Neural cell (in vitro differentiated cells): Measurements from ENCODE around the gene ROBO1. TPM values are rescaled to one million over a fixed set of nuclear protein-coding genes. Genes with fewer than 3 reads are reported as not detected.

Source experiments
- H2AFZ ChIP-seq: fragments of 200-600, 300-800 bp; sonication (generic), shearing (Covaris generic); 2 replicates; pipeline ENCODE4 v1.6.0; 2014; ENCODE audit warnings: low read depth, mild to moderate bottlenecking, antibody characterized with exemption, low read length, moderate library complexity
- H3F3A ChIP-seq: fragments of 200-600 bp; shearing (Covaris generic); 2 replicates; pipeline ENCODE4 v1.6.1; 2016; ENCODE audit warnings: mild to moderate bottlenecking, moderate library complexity, mixed read lengths, antibody characterized with exemption, low read length; ENCODE audit not compliant: insufficient read depth, poor library complexity, severe bottlenecking
- H3K27ac ChIP-seq: fragments of 200-600, 300-800 bp; sonication (generic), shearing (Covaris generic); 2 replicates; pipeline ENCODE4 v1.5.1; 2014; ENCODE audit warnings: mild to moderate bottlenecking, low read length, moderate library complexity
- H3K27me3 ChIP-seq: fragments of 300-800, 200-600 bp; sonication (generic), shearing (Covaris generic); 2 replicates; pipeline ENCODE4 v1.6.0; 2014; ENCODE audit warnings: mild to moderate bottlenecking, low read depth, low read length, moderate library complexity; ENCODE audit not compliant: insufficient read depth
- H3K36me3 ChIP-seq: fragments of 300-800, 200-600 bp; sonication (generic), shearing (Covaris generic); 2 replicates; pipeline ENCODE4 v1.5.1; 2014; ENCODE audit warnings: mild to moderate bottlenecking, antibody characterized with exemption, low read length, moderate library complexity; ENCODE audit not compliant: insufficient read depth
- H3K4me2 ChIP-seq: fragments of 300-800, 200-600 bp; sonication (generic), shearing (Covaris generic); 2 replicates; pipeline ENCODE4 v1.6.0; 2014; ENCODE audit warnings: mild to moderate bottlenecking, low read length
- H3K4me3 ChIP-seq: fragments of 300-800, 200-600 bp; sonication (generic), shearing (Covaris generic); 2 replicates; pipeline ENCODE4 v1.5.1; 2014; ENCODE audit warnings: mild to moderate bottlenecking, low read length, moderate library complexity
- H3K79me2 ChIP-seq: fragments of 200-600 bp; shearing (Covaris generic); replicated peaks from 2 replicates; pipeline ENCODE4 v1.6.0; 2014; ENCODE audit warnings: mild to moderate bottlenecking, low read length, moderate library complexity; ENCODE audit not compliant: insufficient read depth
- H3K9ac ChIP-seq: fragments of 300-800, 200-600 bp; sonication (generic), shearing (Covaris generic); 2 replicates; pipeline ENCODE4 v1.6.1; 2016; ENCODE audit warnings: mild to moderate bottlenecking, low read length, mixed read lengths
- H3K9me2 ChIP-seq: fragments of 200-600 bp; shearing (Covaris generic); 2 replicates; pipeline ENCODE4 v1.6.1; 2016; ENCODE audit warnings: mild to moderate bottlenecking, low read length, mixed read lengths; ENCODE audit not compliant: insufficient read depth
- H3K9me3 ChIP-seq: fragments of 200-600, 300-800 bp; sonication (generic), shearing (Covaris generic); 2 replicates; pipeline ENCODE4 v1.6.1; 2016; ENCODE audit warnings: mild to moderate bottlenecking, mixed run types, low read length, moderate library complexity, mixed read lengths
- H4K20me1 ChIP-seq: fragments of 200-600 bp; shearing (Covaris generic); 2 replicates; pipeline ENCODE4 v1.6.1; 2016; ENCODE audit warnings: mild to moderate bottlenecking, mixed run types; ENCODE audit not compliant: insufficient read depth
- CTCF ChIP-seq: fragments of 450-650 bp; IDR thresholded peaks from 2 replicates; pipeline ENCODE4 v1.5.1; 2014; ENCODE audit warnings: antibody characterized with exemption, mild to moderate bottlenecking, moderate library complexity; ENCODE audit not compliant: poor library complexity, severe bottlenecking
- EP300 ChIP-seq: fragments of 450-650 bp; conservative IDR thresholded peaks from 2 replicates; pipeline ENCODE4 v1.6.1; 2014; ENCODE audit warnings: antibody characterized with exemption, mild to moderate bottlenecking, moderate library complexity; ENCODE audit not compliant: poor library complexity, severe bottlenecking
- EZH2 ChIP-seq: fragments of 200-600, 300-800 bp; shearing (Covaris generic), sonication (generic); IDR thresholded peaks from 2 replicates; pipeline ENCODE4 v1.6.1; 2014; ENCODE audit warnings: antibody characterized with exemption, low read length, borderline replicate concordance, mild to moderate bottlenecking; ENCODE audit not compliant: insufficient read depth, poor library complexity, severe bottlenecking
- MXI1 ChIP-seq: fragments of 450-650 bp; conservative IDR thresholded peaks from 2 replicates; pipeline ENCODE4 v1.6.1; 2014; ENCODE audit warnings: antibody characterized with exemption, mild to moderate bottlenecking; ENCODE audit not compliant: poor library complexity, severe bottlenecking
- POLR2AphosphoS5 ChIP-seq: IDR thresholded peaks from 2 replicates; pipeline ENCODE4 v1.6.1; 2012
- RAD21 ChIP-seq: fragments of 450-650 bp; conservative IDR thresholded peaks from 2 replicates; pipeline ENCODE4 v1.6.1; 2014; ENCODE audit warnings: antibody characterized with exemption, mild to moderate bottlenecking, moderate library complexity
- SMC3 ChIP-seq: fragments of 450-650 bp; conservative IDR thresholded peaks from 2 replicates; pipeline ENCODE4 v1.6.1; 2014; ENCODE audit warnings: antibody characterized with exemption, mild to moderate bottlenecking, moderate library complexity; ENCODE audit not compliant: poor library complexity
- TAF1 ChIP-seq: IDR thresholded peaks from 2 replicates; pipeline ENCODE4 v1.6.1; 2012; ENCODE audit warnings: low read depth
- polyA plus RNA-seq: library from polyadenylated mRNA; depleted of rRNA; stranded (reverse); fragments of >200 nt; gene quantifications from 2 replicates; pipeline ENCODE4 v1.2.3, GENCODE V29; 2014
- TF ChIP-seq, protein P1 (sequence below): IDR thresholded peaks from 2 replicates; pipeline ENCODE4 v1.6.1; 2012; ENCODE audit warnings: borderline replicate concordance

Gene ROBO1
- polyA plus RNA-seq, 1 donor from 2014 or later: 183 TPM

- no peaks in the 10 kb centered on the region for H3K9me3 ChIP-seq
- H3K9me2 ChIP-seq: no peaks in the 10 kb centered on the region
- no peak overlapping the region for H3K27ac ChIP-seq
- no peaks in the 10 kb centered on the region for H3K27me3 ChIP-seq
- H3K79me2 ChIP-seq: peaks cover 42% of the 10 kb centered on the region
- H3F3A ChIP-seq: no peaks in the 10 kb centered on the region
- no peak overlapping the region for H3K4me2 ChIP-seq
- no peak overlapping the region for H3K9ac ChIP-seq
- no peaks in the 10 kb centered on the region for H3K36me3 ChIP-seq
- TF ChIP-seq, protein P1, sequence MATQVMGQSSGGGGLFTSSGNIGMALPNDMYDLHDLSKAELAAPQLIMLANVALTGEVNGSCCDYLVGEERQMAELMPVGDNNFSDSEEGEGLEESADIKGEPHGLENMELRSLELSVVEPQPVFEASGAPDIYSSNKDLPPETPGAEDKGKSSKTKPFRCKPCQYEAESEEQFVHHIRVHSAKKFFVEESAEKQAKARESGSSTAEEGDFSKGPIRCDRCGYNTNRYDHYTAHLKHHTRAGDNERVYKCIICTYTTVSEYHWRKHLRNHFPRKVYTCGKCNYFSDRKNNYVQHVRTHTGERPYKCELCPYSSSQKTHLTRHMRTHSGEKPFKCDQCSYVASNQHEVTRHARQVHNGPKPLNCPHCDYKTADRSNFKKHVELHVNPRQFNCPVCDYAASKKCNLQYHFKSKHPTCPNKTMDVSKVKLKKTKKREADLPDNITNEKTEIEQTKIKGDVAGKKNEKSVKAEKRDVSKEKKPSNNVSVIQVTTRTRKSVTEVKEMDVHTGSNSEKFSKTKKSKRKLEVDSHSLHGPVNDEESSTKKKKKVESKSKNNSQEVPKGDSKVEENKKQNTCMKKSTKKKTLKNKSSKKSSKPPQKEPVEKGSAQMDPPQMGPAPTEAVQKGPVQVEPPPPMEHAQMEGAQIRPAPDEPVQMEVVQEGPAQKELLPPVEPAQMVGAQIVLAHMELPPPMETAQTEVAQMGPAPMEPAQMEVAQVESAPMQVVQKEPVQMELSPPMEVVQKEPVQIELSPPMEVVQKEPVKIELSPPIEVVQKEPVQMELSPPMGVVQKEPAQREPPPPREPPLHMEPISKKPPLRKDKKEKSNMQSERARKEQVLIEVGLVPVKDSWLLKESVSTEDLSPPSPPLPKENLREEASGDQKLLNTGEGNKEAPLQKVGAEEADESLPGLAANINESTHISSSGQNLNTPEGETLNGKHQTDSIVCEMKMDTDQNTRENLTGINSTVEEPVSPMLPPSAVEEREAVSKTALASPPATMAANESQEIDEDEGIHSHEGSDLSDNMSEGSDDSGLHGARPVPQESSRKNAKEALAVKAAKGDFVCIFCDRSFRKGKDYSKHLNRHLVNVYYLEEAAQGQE: no peak
- TF ChIP-seq EZH2 (no peak), CTCF (no peak), RAD21 (no peak), SMC3 (no peak), EP300 (no peak), MXI1 (no peak), TAF1 (no peak), POLR2AphosphoS5 (no peak)
- no peak overlapping the region for H2AFZ ChIP-seq
- H4K20me1 ChIP-seq: no peaks in the 10 kb centered on the region
- H3K4me3 ChIP-seq: no peak overlapping the region
Observed at GRCh38 chr3:78879295-78879860, 888.4 kb downstream of the ROBO1 start.

GRCh38 chr3:78878789-78879188 is 889.0 kb downstream of the ROBO1 start:
- Histone ChIP-seq H3K9ac (no peak overlapping the region), H3F3A (no peaks in the 10 kb centered on the region), H3K9me2 (no peaks in the 10 kb centered on the region), H3K27me3 (no peaks in the 10 kb centered on the region), H3K36me3 (no peaks in the 10 kb centered on the region), H3K4me2 (no peak overlapping the region), H3K9me3 (no peaks in the 10 kb centered on the region), H3K79me2 (peaks cover 42% of the 10 kb centered on the region), H4K20me1 (no peaks in the 10 kb centered on the region), H2AFZ (no peak overlapping the region), H3K27ac (no peak overlapping the region), H3K4me3 (no peak overlapping the region)
- TF ChIP-seq EZH2 (no peak), EP300 (no peak), SMC3 (no peak), POLR2AphosphoS5 (no peak), RAD21 (no peak), TAF1 (no peak), CTCF (no peak), MXI1 (no peak)
- TF ChIP-seq, protein P1: no peak
